ENCODE results near the gene PLA2G6.

The PLA2G6 gene

DNA sequence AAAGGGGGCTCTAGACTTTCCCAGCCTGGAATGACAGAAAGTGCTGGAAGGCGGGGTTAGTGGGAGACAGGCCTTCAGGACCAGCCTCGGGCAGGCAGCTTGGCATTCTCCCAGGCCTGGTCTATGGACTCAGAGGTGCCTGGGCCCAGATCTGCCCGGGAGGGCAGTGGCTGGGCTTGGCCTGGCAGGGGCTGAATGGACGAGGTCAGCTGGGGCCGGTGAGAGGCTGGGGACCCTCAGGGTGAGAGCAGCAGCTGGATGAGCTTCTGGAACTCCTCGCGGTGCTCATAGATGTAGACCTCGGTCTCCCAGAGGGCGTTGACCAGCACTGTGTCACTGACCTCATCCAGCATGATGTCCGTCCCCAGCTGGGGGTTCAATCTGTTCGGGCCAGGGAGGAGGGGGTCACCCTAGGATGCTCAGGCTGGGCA, 69.7 kb downstream of the PLA2G6 start:
- Histone ChIP-seq H2BK120ac (ENCODE audit: insufficient read depth, low read length, poor library complexity) (no peak overlapping the region), H3K27me3 (ENCODE audit: insufficient read depth, low read length) (no peaks in the 10 kb centered on the region), H3K4ac (ENCODE audit: low read depth, low read length) (no peak overlapping the region), H2BK5ac (ENCODE audit: low read depth, low read length, poor library complexity) (no peak overlapping the region), H3K18ac (ENCODE audit: low read length) (no peak overlapping the region), H4K8ac (ENCODE audit: low read depth, low read length) (no peak overlapping the region), H4K12ac (ENCODE audit: low read depth, low read length) (no peak overlapping the region), H3K79me1 (ENCODE audit: low read length) (no peaks in the 10 kb centered on the region), H2BK12ac (ENCODE audit: low read length) (no peak overlapping the region), H3K36me3 (ENCODE audit: control insufficient read depth in 1 of 2, insufficient read depth in 2 of 2, low read length in 2 of 2) (no peaks in the 10 kb centered on the region), H3K27ac (ENCODE audit: low read depth, low read length) (no peak overlapping the region), H3K9ac (ENCODE audit: low read length) (no peak overlapping the region), H3K14ac (ENCODE audit: low read length) (no peak overlapping the region), H2AFZ (ENCODE audit: insufficient read depth, low read length, poor library complexity) (no peak overlapping the region), H3K79me2 (ENCODE audit: control insufficient read depth, insufficient read depth, low read length, poor library complexity) (no peaks in the 10 kb centered on the region), H3K4me3 (ENCODE audit: low read depth, low read length) (no peak overlapping the region), H2AK5ac (ENCODE audit: low read length) (no peak overlapping the region), H3K4me2 (ENCODE audit: low read length) (no peak overlapping the region), H3K4me1 (ENCODE audit: control insufficient read depth in 1 of 2, insufficient read depth in 2 of 2, low read length in 2 of 2) (peaks cover 2 to 3% of the 10 kb centered on the region in 2 experiments), H3K9me3 (ENCODE audit: insufficient read depth, low read depth, low read length) (no peaks in the 10 kb centered on the region), H4K91ac (ENCODE audit: low read depth, low read length) (no peak overlapping the region), H3K23ac (ENCODE audit: low read length) (no peak overlapping the region)
- no peak for DNase-seq
- WGBS (ENCODE audit: extremely low coverage, insufficient coverage, insufficient read length), result no CpG with 5 or more reads among the region's 11 CpGs

DNA sequence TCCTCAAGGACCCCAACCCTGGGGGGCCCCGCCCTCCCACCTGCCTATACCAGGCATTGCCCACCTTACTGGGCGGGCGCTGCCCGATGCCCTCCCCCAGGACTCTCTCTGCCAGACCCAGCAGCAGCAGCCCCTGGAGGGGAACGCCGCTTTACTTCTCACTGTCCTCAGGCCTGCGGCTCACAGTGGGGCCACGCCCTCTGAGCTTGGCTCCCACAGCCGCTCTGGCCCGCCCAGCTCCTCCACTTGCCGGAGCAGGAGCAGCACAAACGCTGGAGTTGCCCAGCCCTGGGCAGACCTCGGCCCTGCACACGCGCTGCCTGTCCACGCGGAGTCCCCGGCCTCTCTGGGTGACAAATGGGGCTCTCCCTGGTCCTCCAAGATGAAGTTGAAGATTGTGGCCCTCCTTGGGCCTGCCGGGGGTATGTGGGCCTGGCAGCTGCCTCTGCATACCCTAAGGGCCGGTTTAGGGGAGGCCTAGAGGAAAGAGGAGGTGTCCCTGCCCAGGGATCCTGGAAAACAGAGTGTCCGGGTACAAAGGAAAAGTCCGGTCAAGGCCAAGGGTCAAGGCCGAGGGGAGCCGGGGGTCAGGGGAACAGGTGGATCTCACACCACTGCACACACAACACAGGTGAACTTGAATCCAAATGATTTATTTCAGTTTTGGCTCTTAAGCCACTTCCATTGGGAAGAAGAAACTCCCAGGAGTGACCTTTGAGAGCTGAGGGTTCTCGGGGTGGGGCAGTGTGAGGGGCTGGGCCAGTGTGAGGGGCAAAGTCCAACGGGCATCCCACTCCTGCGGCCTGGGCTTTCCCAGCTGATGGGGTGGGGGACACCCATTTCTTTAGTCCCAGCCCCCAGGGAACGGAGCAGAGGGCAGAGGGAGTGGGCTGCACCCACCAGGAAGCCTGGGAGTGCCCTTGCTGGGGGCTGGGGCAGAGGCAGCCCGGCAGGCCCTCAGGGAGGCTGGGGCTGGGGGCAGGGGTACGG, 70.5 kb downstream of the PLA2G6 start:
- no peaks in the 10 kb centered on the region for H3K27me3 ChIP-seq (ENCODE audit: insufficient read depth, low read length)
- H3K4ac ChIP-seq (ENCODE audit: low read depth, low read length), result no peak overlapping the region
- no peak overlapping the region for H3K14ac ChIP-seq (ENCODE audit: low read length)
- H3K23ac ChIP-seq (ENCODE audit: low read length), result no peak overlapping the region
- H2AK5ac ChIP-seq (ENCODE audit: low read length), result no peak overlapping the region
- peaks cover 2 to 3% of the 10 kb centered on the region in 2 experiments for H3K4me1 ChIP-seq (ENCODE audit: control insufficient read depth in 1 of 2, insufficient read depth in 2 of 2, low read length in 2 of 2)
- H3K4me2 ChIP-seq (ENCODE audit: low read length), result no peak overlapping the region
- no peak overlapping the region for H3K4me3 ChIP-seq (ENCODE audit: low read depth, low read length)
- DNase-seq, result no peak
- H3K79me1 ChIP-seq (ENCODE audit: low read length), result no peaks in the 10 kb centered on the region
- no peak overlapping the region for H4K91ac ChIP-seq (ENCODE audit: low read depth, low read length)
- no peak overlapping the region for H4K12ac ChIP-seq (ENCODE audit: low read depth, low read length)
- H3K18ac ChIP-seq (ENCODE audit: low read length), result no peak overlapping the region
- H3K9ac ChIP-seq (ENCODE audit: low read length), result no peak overlapping the region
- no peaks in the 10 kb centered on the region for H3K36me3 ChIP-seq (ENCODE audit: control insufficient read depth in 1 of 2, insufficient read depth in 2 of 2, low read length in 2 of 2)
- no peaks in the 10 kb centered on the region for H3K9me3 ChIP-seq (ENCODE audit: insufficient read depth, low read depth, low read length)
- no peak overlapping the region for H2BK5ac ChIP-seq (ENCODE audit: low read depth, low read length, poor library complexity)
- H3K27ac ChIP-seq (ENCODE audit: low read depth, low read length), result no peak overlapping the region
- no peak overlapping the region for H2BK12ac ChIP-seq (ENCODE audit: low read length)
- H2BK120ac ChIP-seq (ENCODE audit: insufficient read depth, low read length, poor library complexity), result no peak overlapping the region
- H4K8ac ChIP-seq (ENCODE audit: low read depth, low read length), result no peak overlapping the region
- WGBS (ENCODE audit: extremely low coverage, insufficient coverage, insufficient read length), result no CpG with 5 or more reads among the region's 30 CpGs
- H3K79me2 ChIP-seq (ENCODE audit: control insufficient read depth, insufficient read depth, low read length, poor library complexity), result no peaks in the 10 kb centered on the region
- H2AFZ ChIP-seq (ENCODE audit: insufficient read depth, low read length, poor library complexity), result no peak overlapping the region

DNA sequence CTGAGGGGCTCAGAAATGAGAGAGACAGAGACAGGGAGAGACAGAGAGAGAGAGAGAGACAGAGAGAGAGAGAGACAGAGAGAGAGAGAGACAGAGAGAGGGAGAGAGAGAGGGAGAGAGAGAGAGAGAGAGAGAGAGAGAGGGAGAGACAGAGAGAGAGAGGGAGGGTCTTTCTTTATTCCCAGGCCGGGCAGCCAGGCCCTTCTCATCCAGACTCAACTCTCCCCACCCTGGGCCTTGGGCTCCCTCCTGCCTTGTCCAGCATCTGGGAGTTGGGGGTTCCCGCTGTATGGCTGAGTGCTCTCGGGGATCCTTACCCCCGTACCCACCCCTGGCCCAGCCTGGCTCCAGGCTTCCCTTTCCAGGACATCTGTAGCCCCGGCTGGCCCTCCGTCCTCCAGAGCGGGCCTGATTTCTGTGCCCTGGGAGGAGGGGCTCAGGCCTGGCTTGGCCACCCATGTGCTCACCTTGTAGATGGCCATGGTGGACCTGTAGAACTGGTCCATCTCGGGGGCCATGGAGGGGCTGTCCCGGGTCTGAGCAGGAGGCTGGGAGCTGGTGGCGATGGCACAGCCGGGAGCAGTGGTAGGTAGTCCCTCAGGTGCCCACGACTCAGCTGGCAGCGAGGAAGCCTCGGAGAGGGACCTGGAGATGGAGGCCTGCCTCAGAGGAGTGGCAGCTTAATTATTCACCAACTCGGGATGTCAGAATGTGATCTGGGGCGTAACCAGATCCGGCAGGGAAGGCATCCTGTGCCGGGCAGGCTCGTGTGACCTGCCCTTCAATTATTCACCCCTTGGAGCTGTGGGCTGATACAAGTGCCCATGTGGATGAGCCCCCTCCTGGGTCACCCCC, 71.4 kb downstream of the PLA2G6 start, which contains the start of gene BAIAP2L2:
Gene BAIAP2L2, minus strand, starts transcription at position 677 of the 855 bp plus-strand sequence. Its CDS starts 159 bp downstream, at position 518.
- H3K27ac ChIP-seq (ENCODE audit: low read depth, low read length), result no peak within 1 kb of the TSS
- H3K36me3 ChIP-seq (ENCODE audit: control insufficient read depth in 1 of 2, insufficient read depth in 2 of 2, low read length in 2 of 2), result no peaks in the 10 kb centered on the region
- no peak within 1 kb of the TSS for H3K23ac ChIP-seq (ENCODE audit: low read length)
- whole genome bisulfite sequencing (ENCODE audit: extremely low coverage, insufficient coverage, insufficient read length), result no CpG with 5 or more reads among the region's 19 CpGs
- no peaks in the 10 kb centered on the region for H3K79me2 ChIP-seq (ENCODE audit: control insufficient read depth, insufficient read depth, low read length, poor library complexity)
- H4K91ac ChIP-seq (ENCODE audit: low read depth, low read length), result no peak within 1 kb of the TSS
- H4K8ac ChIP-seq (ENCODE audit: low read depth, low read length), result no peak within 1 kb of the TSS
- H2AK5ac ChIP-seq (ENCODE audit: low read length), result no peak within 1 kb of the TSS
- H3K79me1 ChIP-seq (ENCODE audit: low read length), result no peaks in the 10 kb centered on the region
- H2BK5ac ChIP-seq (ENCODE audit: low read depth, low read length, poor library complexity), result no peak within 1 kb of the TSS
- no peak for DNase-seq
- H3K4me2 ChIP-seq (ENCODE audit: low read length), result no peak within 1 kb of the TSS
- H3K14ac ChIP-seq (ENCODE audit: low read length), result no peak within 1 kb of the TSS
- H3K9ac ChIP-seq (ENCODE audit: low read length), result no peak within 1 kb of the TSS
- H2BK12ac ChIP-seq (ENCODE audit: low read length), result no peak within 1 kb of the TSS
- no peak within 1 kb of the TSS for H2BK120ac ChIP-seq (ENCODE audit: insufficient read depth, low read length, poor library complexity)
- no peaks in the 10 kb centered on the region for H3K27me3 ChIP-seq (ENCODE audit: insufficient read depth, low read length)
- H3K18ac ChIP-seq (ENCODE audit: low read length), result no peak within 1 kb of the TSS
- no peak within 1 kb of the TSS for H3K4me3 ChIP-seq (ENCODE audit: low read depth, low read length)
- no peaks in the 10 kb centered on the region for H3K9me3 ChIP-seq (ENCODE audit: insufficient read depth, low read depth, low read length)
- H3K4me1 ChIP-seq (ENCODE audit: control insufficient read depth in 1 of 2, insufficient read depth in 2 of 2, low read length in 2 of 2), result peaks cover 2 to 3% of the 10 kb centered on the region in 2 experiments
- no peak within 1 kb of the TSS for H4K12ac ChIP-seq (ENCODE audit: low read depth, low read length)
- no peak within 1 kb of the TSS for H3K4ac ChIP-seq (ENCODE audit: low read depth, low read length)
- no peak within 1 kb of the TSS for H2AFZ ChIP-seq (ENCODE audit: insufficient read depth, low read length, poor library complexity)

DNA sequence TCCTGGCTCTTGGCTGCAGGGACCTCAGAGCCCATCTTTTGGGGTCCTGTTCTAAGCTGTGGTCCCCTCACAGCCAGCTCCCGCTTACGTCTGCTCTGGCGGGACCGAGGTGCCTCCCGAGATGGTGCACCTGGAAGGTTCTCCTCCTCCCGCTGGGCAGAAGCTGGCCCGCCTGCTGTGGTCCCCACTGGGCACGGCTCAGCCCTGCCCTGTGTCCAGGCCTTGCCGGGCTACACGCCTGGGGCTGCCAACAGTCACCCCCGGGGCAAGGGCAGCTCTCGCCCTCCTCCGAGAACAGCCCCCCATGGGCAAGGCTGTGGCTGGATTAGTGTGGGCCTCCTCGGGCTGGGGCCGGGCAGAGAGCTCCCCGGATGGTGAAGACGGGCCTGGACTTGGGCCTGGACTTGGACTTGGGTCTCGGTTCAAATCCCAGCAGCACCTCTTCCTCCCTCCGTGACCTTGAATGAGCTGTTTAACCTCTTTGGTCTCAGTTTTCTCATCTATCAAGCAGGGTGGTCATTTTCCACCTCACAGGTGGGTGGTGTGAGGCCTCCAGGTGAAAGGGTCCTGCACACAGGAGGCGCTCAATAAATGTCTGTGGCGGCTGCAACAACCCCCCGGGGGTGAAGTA, 72.1 kb downstream of the PLA2G6 start:
- H3K9ac ChIP-seq (ENCODE audit: low read length), result no peak overlapping the region
- no peak overlapping the region for H2BK5ac ChIP-seq (ENCODE audit: low read depth, low read length, poor library complexity)
- peak in 1 of 2 donors; percentile 8 for DNase-seq
- no peak overlapping the region for H2AK5ac ChIP-seq (ENCODE audit: low read length)
- no peaks in the 10 kb centered on the region for H3K36me3 ChIP-seq (ENCODE audit: control insufficient read depth in 1 of 2, insufficient read depth in 2 of 2, low read length in 2 of 2)
- H3K4me2 ChIP-seq (ENCODE audit: low read length), result no peak overlapping the region
- H3K4ac ChIP-seq (ENCODE audit: low read depth, low read length), result no peak overlapping the region
- H4K12ac ChIP-seq (ENCODE audit: low read depth, low read length), result no peak overlapping the region
- H3K79me2 ChIP-seq (ENCODE audit: control insufficient read depth, insufficient read depth, low read length, poor library complexity), result no peaks in the 10 kb centered on the region
- H3K27me3 ChIP-seq (ENCODE audit: insufficient read depth, low read length), result no peaks in the 10 kb centered on the region
- no peak overlapping the region for H2AFZ ChIP-seq (ENCODE audit: insufficient read depth, low read length, poor library complexity)
- no peaks in the 10 kb centered on the region for H3K79me1 ChIP-seq (ENCODE audit: low read length)
- no peaks in the 10 kb centered on the region for H3K4me1 ChIP-seq (ENCODE audit: control insufficient read depth in 1 of 2, insufficient read depth in 2 of 2, low read length in 2 of 2)
- H2BK120ac ChIP-seq (ENCODE audit: insufficient read depth, low read length, poor library complexity), result no peak overlapping the region
- H3K9me3 ChIP-seq (ENCODE audit: insufficient read depth, low read depth, low read length), result no peaks in the 10 kb centered on the region
- H3K4me3 ChIP-seq (ENCODE audit: low read depth, low read length), result no peak overlapping the region
- H4K91ac ChIP-seq (ENCODE audit: low read depth, low read length), result no peak overlapping the region
- no peak overlapping the region for H2BK12ac ChIP-seq (ENCODE audit: low read length)
- no peak overlapping the region for H4K8ac ChIP-seq (ENCODE audit: low read depth, low read length)
- WGBS (ENCODE audit: extremely low coverage, insufficient coverage, insufficient read length), result no CpG with 5 or more reads among the region's 22 CpGs
- no peak overlapping the region for H3K23ac ChIP-seq (ENCODE audit: low read length)
- H3K14ac ChIP-seq (ENCODE audit: low read length), result no peak overlapping the region
- no peak overlapping the region for H3K27ac ChIP-seq (ENCODE audit: low read depth, low read length)
- no peak overlapping the region for H3K18ac ChIP-seq (ENCODE audit: low read length)
